Glutamatergic neuron (in vitro differentiated cells): ENCODE measurements around the gene ADAR. TPM values are rescaled to one million over a fixed set of nuclear protein-coding genes. Genes with fewer than 3 reads are reported as not detected.
A peak's percentile ranks its signal among the peaks of the same experiment; 100 is the strongest.

Source experiments
- DNase-seq: peaks from one replicate; pipeline ENCODE4 v3.0.0; 2022
- H3K27ac Mint-ChIP-seq: one replicate; pipeline ENCODE4 v1.8.0; 2020; ENCODE audit warnings: mild to moderate bottlenecking, mixed read lengths, inconsistent platforms; ENCODE audit not compliant: unreplicated experiment
- H3K27me3 Mint-ChIP-seq: one replicate; pipeline ENCODE4 v1.8.0; 2020; ENCODE audit warnings: mild to moderate bottlenecking, moderate library complexity, mixed read lengths, inconsistent platforms; ENCODE audit not compliant: unreplicated experiment
- H3K36me3 Mint-ChIP-seq: one replicate; pipeline ENCODE4 v1.8.0; 2020; ENCODE audit warnings: mild to moderate bottlenecking, mixed read lengths, inconsistent platforms; ENCODE audit not compliant: unreplicated experiment
- H3K4me1 Mint-ChIP-seq: one replicate; pipeline ENCODE4 v1.8.0; 2020; ENCODE audit warnings: mild to moderate bottlenecking, low read depth, mixed read lengths, inconsistent platforms; ENCODE audit not compliant: unreplicated experiment
- H3K4me3 Mint-ChIP-seq: one replicate; pipeline ENCODE4 v1.8.0; 2020; ENCODE audit warnings: mild to moderate bottlenecking, mixed read lengths, inconsistent platforms; ENCODE audit not compliant: unreplicated experiment
- H3K9me3 Mint-ChIP-seq: one replicate; pipeline ENCODE4 v1.8.0; 2020; ENCODE audit warnings: mild to moderate bottlenecking, moderate library complexity, mixed read lengths, inconsistent platforms; ENCODE audit not compliant: unreplicated experiment
- CTCF ChIP-seq: fragments of 200-600 bp; sonication (generic); IDR thresholded peaks from one replicate; pipeline ENCODE4 v1.5.0; 2021; ENCODE audit not compliant: partially characterized antibody, unreplicated experiment
- total RNA-seq: library from RNA; stranded (reverse); fragmentation: NEBNext Ultra II Directional; extraction: Animal tissue kit (Norgen Biotek cat#: 25700); gene quantifications from one replicate; pipeline ENCODE4 v1.2.1, GENCODE V29; 2021; ENCODE audit not compliant: unreplicated experiment

Gene ADAR
- total RNA-seq, 1 donor from 2014 or later: 166 TPM

DNA sequence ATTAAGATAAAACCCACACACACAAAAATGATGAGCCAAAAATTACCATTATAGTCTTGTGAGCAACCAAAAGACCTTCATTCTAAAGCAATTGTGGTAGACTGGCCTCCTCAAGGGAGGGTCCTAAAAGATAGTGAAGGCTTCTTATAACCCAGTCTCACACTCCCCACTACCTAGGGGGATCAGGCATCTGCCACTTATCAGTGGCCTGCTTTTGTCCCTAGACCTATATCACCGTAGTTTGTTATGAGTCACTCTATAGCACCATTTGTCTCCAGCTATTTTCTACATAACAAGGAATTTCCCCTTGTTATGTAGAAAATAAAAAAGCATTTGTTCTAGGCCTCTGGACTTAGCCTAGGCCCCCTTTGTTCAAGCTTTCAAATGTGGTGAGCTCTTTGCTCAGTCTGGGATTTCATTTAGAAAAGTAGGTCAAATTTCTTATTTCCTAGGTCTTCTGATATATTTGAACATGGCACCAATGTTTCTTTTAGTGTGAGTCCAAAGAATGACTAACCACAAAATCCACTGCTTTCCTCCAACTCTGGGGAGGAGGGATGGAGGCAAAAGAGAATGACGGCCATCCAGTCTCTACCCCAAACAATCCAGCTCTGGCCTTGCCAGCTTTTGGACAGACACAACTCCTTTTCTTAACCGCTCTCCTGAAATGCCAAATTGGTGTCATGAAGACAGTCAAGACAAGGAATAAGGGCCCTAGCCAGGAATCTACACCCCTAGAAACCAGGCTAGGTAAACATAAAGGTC is 8.9 kb downstream of the ADAR start:
- peak overlapping the region; percentile 95 for H3K27ac Mint-ChIP-seq
- peaks cover 5% of the 10 kb centered on the region for H3K27me3 Mint-ChIP-seq
- no peak for DNase-seq
- H3K9me3 Mint-ChIP-seq: peaks cover 6% of the 10 kb centered on the region
- H3K36me3 Mint-ChIP-seq: peaks cover 7% of the 10 kb centered on the region
- no peak for TF ChIP-seq CTCF
- peaks cover 27% of the 10 kb centered on the region for H3K4me1 Mint-ChIP-seq
- H3K4me3 Mint-ChIP-seq: peak overlapping the region; percentile 64

GRCh38 chr1:154595621-154596020 is 12.4 kb downstream of the ADAR start:
- Mint-ChIP-seq H3K27ac (no peak overlapping the region), H3K9me3 (peaks cover 4% of the 10 kb centered on the region), H3K4me3 (no peak overlapping the region), H3K27me3 (no peaks in the 10 kb centered on the region), H3K4me1 (peaks cover 28% of the 10 kb centered on the region), H3K36me3 (peaks cover 6% of the 10 kb centered on the region)
- no peak for DNase-seq
- no peak for TF ChIP-seq CTCF

DNA sequence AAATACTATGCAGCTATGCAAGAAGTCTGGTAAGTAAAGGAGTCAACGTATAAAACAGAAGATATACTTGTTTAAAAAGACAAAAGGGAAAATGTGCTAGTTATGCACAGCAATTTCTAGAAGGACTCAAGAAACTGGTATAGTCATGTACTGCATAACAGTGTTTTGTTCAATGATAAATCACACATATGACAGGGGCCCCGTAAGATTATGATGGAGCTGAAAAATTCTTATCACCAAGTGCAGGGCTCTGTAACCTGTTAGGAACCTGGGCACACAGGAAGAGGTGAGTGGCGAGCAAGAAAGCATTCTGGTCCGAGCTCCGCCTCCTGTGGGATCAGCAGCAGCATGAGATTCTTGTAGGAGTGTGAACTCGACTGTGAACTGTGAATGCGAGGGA is 13.2 kb downstream of the ADAR start:
- no peak for DNase-seq

DNA sequence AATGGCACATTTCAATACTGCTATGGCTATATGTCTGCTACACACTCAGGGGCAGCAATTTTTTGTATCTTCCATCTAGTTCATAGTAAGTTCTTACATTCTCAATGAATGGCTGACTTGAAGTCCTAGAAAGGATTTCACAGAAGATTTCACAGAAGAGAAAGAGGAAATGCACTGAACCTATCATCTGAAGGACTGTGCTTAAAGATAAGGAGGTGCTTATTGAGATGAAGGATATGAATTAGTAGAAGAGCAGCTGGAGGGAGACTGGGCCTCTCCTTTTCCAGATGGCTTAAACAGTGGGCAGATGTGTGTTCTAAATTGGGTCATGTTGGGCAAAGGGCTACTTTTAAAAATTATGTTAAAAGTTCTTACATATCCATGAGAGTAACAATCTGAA is 14.6 kb downstream of the ADAR start:
- H3K4me3 Mint-ChIP-seq: peak overlapping the region; percentile 1
- peaks cover 18% of the 10 kb centered on the region for H3K4me1 Mint-ChIP-seq
- H3K36me3 Mint-ChIP-seq: peaks cover 6% of the 10 kb centered on the region
- no peak for DNase-seq
- no peaks in the 10 kb centered on the region for H3K27me3 Mint-ChIP-seq
- no peaks in the 10 kb centered on the region for H3K9me3 Mint-ChIP-seq
- H3K27ac Mint-ChIP-seq: peak overlapping the region; percentile 14
- TF ChIP-seq CTCF: no peak

More for the DNA sequence above, 13.2 kb downstream of the ADAR start:
- H3K27me3 Mint-ChIP-seq: no peaks in the 10 kb centered on the region
- no peak overlapping the region for H3K4me3 Mint-ChIP-seq
- peaks cover under 1% of the 10 kb centered on the region for H3K9me3 Mint-ChIP-seq
- H3K36me3 Mint-ChIP-seq: peaks cover 6% of the 10 kb centered on the region
- no peak for TF ChIP-seq CTCF
- H3K27ac Mint-ChIP-seq: no peak overlapping the region
- H3K4me1 Mint-ChIP-seq: peaks cover 26% of the 10 kb centered on the region

DNA sequence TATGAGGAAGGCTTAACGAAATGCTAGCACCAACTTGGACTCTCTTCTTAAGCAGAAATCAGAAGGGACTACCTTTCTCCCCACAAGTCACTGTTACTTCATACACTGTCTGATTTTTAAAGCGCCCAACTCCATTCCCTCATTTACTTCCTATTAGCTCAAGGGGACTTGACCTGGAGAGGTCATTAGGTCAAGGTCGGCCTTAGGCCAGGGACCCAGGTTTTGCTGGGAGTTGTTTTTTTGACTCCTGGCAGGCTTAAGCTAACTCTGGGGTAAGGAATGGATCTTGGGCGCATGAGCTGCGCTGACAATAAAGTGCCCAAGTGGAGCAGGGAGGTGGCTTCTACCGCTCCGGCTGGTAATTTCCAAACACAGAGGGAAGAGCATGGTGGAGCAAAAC is 16.8 kb downstream of the ADAR start:
- TF ChIP-seq CTCF: no peak
- peaks cover 2% of the 10 kb centered on the region for H3K27me3 Mint-ChIP-seq
- DNase-seq: no peak
- peaks cover 6% of the 10 kb centered on the region for H3K36me3 Mint-ChIP-seq
- H3K4me1 Mint-ChIP-seq: peaks cover 16% of the 10 kb centered on the region
- no peak overlapping the region for H3K27ac Mint-ChIP-seq
- H3K9me3 Mint-ChIP-seq: peaks cover 6% of the 10 kb centered on the region
- no peak overlapping the region for H3K4me3 Mint-ChIP-seq
